GM12878 (cell line): ENCODE results near the gene RAP1GAP2. TPM values are rescaled to one million over a fixed set of nuclear protein-coding genes. Genes with fewer than 3 reads are reported as not detected.

Experiments used
- ATAC-seq: fragments of 200-7000 bp; cut with Tn5 transposase; 3 replicates; pipeline ENCODE4 v1.9.1; 2020; ENCODE audit warnings: mild to moderate bottlenecking, moderate library complexity
- BruUV-seq: library from RNA; stranded (reverse); fragments of 400-500 nt; replicated peaks from 2 replicates; lab custom pipeline; 2021; lab: Mats Ljungman, UMichigan
- CTCF ChIA-PET: fragments of 300-600 bp; sonication (Branson Sonifier 250); formaldehyde crosslinking; extraction: SDS; loops from one replicate; lab custom pipeline; 2021; ENCODE audit warnings: inconsistent platforms; lab: Yijun Ruan, JAX
- POLR2A ChIA-PET: fragments of 350-600 bp; formaldehyde crosslinking; extraction: SDS; loops from one replicate; lab custom pipeline; 2021; ENCODE audit warnings: inconsistent platforms; lab: Charles Lee
- RAD21 ChIA-PET: fragments of 300-600 bp; sonication (Branson Sonifier 250); formaldehyde crosslinking; loops from one replicate; lab custom pipeline; 2023; ENCODE audit warnings: antibody characterized with exemption; ENCODE audit not compliant: unreplicated experiment; lab: Charles Lee
- SMC1A ChIA-PET: fragments of 300-600 bp; sonication (Branson Sonifier 250); formaldehyde crosslinking; loops from one replicate; lab custom pipeline; 2023; ENCODE audit not compliant: unreplicated experiment, uncharacterized antibody; lab: Charles Lee
- DNase-seq: peaks from one replicate; pipeline ENCODE4 v3.0.0-alpha.2; 2011; ENCODE audit warnings: low read depth, low spot score
- FAIRE-seq: peaks from 3 replicates; lab custom pipeline; 2011; peaks lifted over from hg19 to GRCh38; lab: Jason Lieb, UNC
- H2AFZ ChIP-seq: 2 replicates; pipeline ENCODE4 v1.6.0; 2011; ENCODE audit warnings: low read depth, low read length, control low read depth; ENCODE audit not compliant: control insufficient read depth
- H3K27ac ChIP-seq: 2 replicates; pipeline ENCODE4 v1.5.1; 2011; ENCODE audit warnings: control low read depth; ENCODE audit not compliant: control insufficient read depth, insufficient read depth
- H3K27me3 ChIP-seq, 2 experiments: replicated peaks in 1 of 2; 2 replicates each; pipeline versions ENCODE4 v1.6.0 to v1.6.1; 2011; ENCODE audit warnings: low read length in 1 of 2; ENCODE audit not compliant: control insufficient read depth in 2 of 2, insufficient read depth in 2 of 2
- H3K36me3 ChIP-seq, 2 experiments: 2 replicates each; pipeline ENCODE4 v1.5.1; 2011; ENCODE audit warnings: low read length in 1 of 2; ENCODE audit not compliant: control insufficient read depth in 2 of 2, insufficient read depth in 2 of 2
- H3K4me1 ChIP-seq: 2 replicates; pipeline ENCODE4 v1.6.1; 2011; ENCODE audit warnings: mild to moderate bottlenecking, low read length, moderate library complexity, mixed read lengths; ENCODE audit not compliant: control insufficient read depth, insufficient read depth
- H3K4me2 ChIP-seq: 2 replicates; pipeline ENCODE4 v1.6.0; 2011; ENCODE audit warnings: control low read depth; ENCODE audit not compliant: control insufficient read depth, insufficient read depth
- H3K4me3 ChIP-seq: fragments of 200-600 bp; sonication (generic); 2 replicates; pipeline ENCODE4 v1.5.1; 2016
- H3K79me2 ChIP-seq: 2 replicates; pipeline ENCODE4 v1.6.0; 2011; ENCODE audit warnings: low read length; ENCODE audit not compliant: control insufficient read depth, insufficient read depth
- H3K9ac ChIP-seq: 2 replicates; pipeline ENCODE4 v1.8.0; 2011; ENCODE audit warnings: low read length, control low read depth, mixed read lengths; ENCODE audit not compliant: control insufficient read depth, insufficient read depth
- H3K9me3 ChIP-seq: replicated peaks from 3 replicates; pipeline ENCODE4 v1.5.1; 2011; ENCODE audit warnings: mild to moderate bottlenecking, low read length; ENCODE audit not compliant: control insufficient read depth, insufficient read depth
- H4K20me1 ChIP-seq: 2 replicates; pipeline ENCODE4 v1.6.0; 2011; ENCODE audit not compliant: control insufficient read depth, insufficient read depth
- IRF5 ChIP-seq: fragments of 450-650 bp; IDR thresholded peaks from 2 replicates; pipeline ENCODE4 v1.6.1; 2017; ENCODE audit warnings: borderline replicate concordance
- MAX ChIP-seq: IDR thresholded peaks from 2 replicates; pipeline ENCODE4 v1.6.1; 2012; ENCODE audit warnings: low read depth, low read length, improper control_type of control experiment
- PML ChIP-seq: IDR thresholded peaks from 2 replicates; pipeline ENCODE4 v1.6.1; 2012; ENCODE audit warnings: low read length, inconsistent platforms
- RB1 ChIP-seq: fragments of 450-650 bp; formaldehyde crosslinking; IDR thresholded peaks from 2 replicates; pipeline ENCODE4 v1.6.1; 2017; ENCODE audit warnings: mild to moderate bottlenecking, borderline replicate concordance
- SRF ChIP-seq, 2 experiments: IDR thresholded peaks; 2 replicates each; pipeline ENCODE4 v1.6.1; 2011; ENCODE audit warnings: low read depth in 2 of 2, low read length in 2 of 2, mild to moderate bottlenecking in 1 of 2, moderate library complexity in 1 of 2
- ZBTB33 ChIP-seq: fragments of 450-650 bp; IDR thresholded peaks from 2 replicates; pipeline ENCODE4 v1.6.1; 2017; ENCODE audit warnings: mild to moderate bottlenecking
- ZSCAN29 ChIP-seq: fragments of 450-650 bp; IDR thresholded peaks from 2 replicates; pipeline ENCODE4 v1.6.1; 2017; ENCODE audit warnings: mild to moderate bottlenecking, moderate library complexity
- ZZZ3 ChIP-seq: IDR thresholded peaks from 2 replicates; pipeline ENCODE4 v1.6.1; 2011; ENCODE audit warnings: low read depth; ENCODE audit not compliant: control insufficient read depth, insufficient read length
- WGBS: methylation state at CpG from one replicate; pipeline ENCODE4 v1.1.6; 2016; ENCODE audit warnings: low lambda C conversion rate; ENCODE audit not compliant: insufficient replicate concordance, insufficient coverage; ENCODE audit errors: missing lambda C conversion rate; 5-methylcytosine and 5-hydroxymethylcytosine counted together
- in situ Hi-C: fragments of 300-500 bp; cut with MboI; formaldehyde crosslinking; loops from 9 replicates; pipeline ENCODE4 v1.14.3; 2018; ENCODE audit warnings: mixed read lengths
- intact Hi-C: fragments of 100-400 bp; cut with micrococcal nuclease; formaldehyde crosslinking; loops from one replicate; pipeline ENCODE4 v1.14.2; 2022; ENCODE audit not compliant: unreplicated experiment
- polyA plus RNA-seq, 11 experiments: library from polyadenylated mRNA; depleted of rRNA in 4 of 11; unstranded in 6 of 11; stranded (reverse) in 5 of 11; fragments of >200 nt; fragmentation: Nextera tagmentation in 4 of 11; fragmentation: Illumina TruSeq in 1 of 11; extraction: Ambion mirVana in 4 of 11; extraction: Trizol in 1 of 11; gene quantifications; 1 replicate in 1 of 11; 2 replicates in 10 of 11; pipeline versions ENCODE4 v1.2.1 to v1.2.3, GENCODE V29; 2011 to 2016; ENCODE audit warnings: inconsistent platforms in 2 of 11, missing spikeins in 2 of 11, low read depth in 1 of 11
- total RNA-seq, 4 experiments: library from RNA; depleted of rRNA in 3 of 4; stranded (reverse); fragments of >200 nt in 3 of 4; fragmentation: Illumina TruSeq in 1 of 4; extraction: Trizol in 1 of 4; gene quantifications; 2 replicates each; pipeline versions ENCODE4 v1.2.1 to v1.2.3, GENCODE V29; 2013 to 2021

RAP1GAP2 gene
- total and polyA plus RNA-seq, 10 of the 15 experiments (the other 5 are each of a cell fraction or from before 2014, with no cell fraction given) = 0.03 to 0.95 (median 0.49) TPM; not detected in 2

- 3% methylated on average over 4 of the region's 4 CpGs for WGBS
- RAD21 ChIA-PET = no interaction called here
- ATAC-seq = no peak; the same call in 2 of the 3 replicates
- H3K4me1 ChIP-seq = no peaks in the 10 kb centered on the region
- POLR2A ChIA-PET = no interaction called here
- in situ Hi-C loops = no loop called here
- no peak overlapping the region for H3K4me3 ChIP-seq
- H2AFZ ChIP-seq = no peak overlapping the region
- no peak for TF ChIP-seq PML
- TF ChIP-seq ZZZ3 = no peak
- no peak for TF ChIP-seq RB1
- TF ChIP-seq MAX = no peak
- no peak for TF ChIP-seq IRF5
- TF ChIP-seq ZBTB33 = no peak
- TF ChIP-seq SRF (IDR thresholded peaks at IDR 0.05; ENCODE audit: low read depth in 2 of 2, low read length in 2 of 2) = peak in 1 of 2 experiments; percentile 47; a peak in 1 of 4 replicates
- TF ChIP-seq ZSCAN29 = no peak
- TF ChIP-seq, all 136 proteins: peak for 1
- ChIA-PET SMC1A (no interaction called here), CTCF (no interaction called here)
- Histone ChIP-seq H3K9me3 (no peaks in the 10 kb centered on the region), H3K36me3 (no peaks in the 10 kb centered on the region), H3K79me2 (no peaks in the 10 kb centered on the region), H3K27ac (no peak overlapping the region), H3K9ac (no peak overlapping the region), H3K4me2 (no peak overlapping the region), H4K20me1 (no peaks in the 10 kb centered on the region), H3K27me3 (no peaks in the 10 kb centered on the region)
- FAIRE-seq = no peak
- no TSS peak for BruUV-seq
- intact Hi-C loops = no loop called here
- no peak for DNase-seq
These were observed 176.5 kb downstream of the RAP1GAP2 start for GRCh38 chr17:2972749-2973148.
